ENCODE results near the gene ARHGAP18.

ARHGAP18 gene

DNA sequence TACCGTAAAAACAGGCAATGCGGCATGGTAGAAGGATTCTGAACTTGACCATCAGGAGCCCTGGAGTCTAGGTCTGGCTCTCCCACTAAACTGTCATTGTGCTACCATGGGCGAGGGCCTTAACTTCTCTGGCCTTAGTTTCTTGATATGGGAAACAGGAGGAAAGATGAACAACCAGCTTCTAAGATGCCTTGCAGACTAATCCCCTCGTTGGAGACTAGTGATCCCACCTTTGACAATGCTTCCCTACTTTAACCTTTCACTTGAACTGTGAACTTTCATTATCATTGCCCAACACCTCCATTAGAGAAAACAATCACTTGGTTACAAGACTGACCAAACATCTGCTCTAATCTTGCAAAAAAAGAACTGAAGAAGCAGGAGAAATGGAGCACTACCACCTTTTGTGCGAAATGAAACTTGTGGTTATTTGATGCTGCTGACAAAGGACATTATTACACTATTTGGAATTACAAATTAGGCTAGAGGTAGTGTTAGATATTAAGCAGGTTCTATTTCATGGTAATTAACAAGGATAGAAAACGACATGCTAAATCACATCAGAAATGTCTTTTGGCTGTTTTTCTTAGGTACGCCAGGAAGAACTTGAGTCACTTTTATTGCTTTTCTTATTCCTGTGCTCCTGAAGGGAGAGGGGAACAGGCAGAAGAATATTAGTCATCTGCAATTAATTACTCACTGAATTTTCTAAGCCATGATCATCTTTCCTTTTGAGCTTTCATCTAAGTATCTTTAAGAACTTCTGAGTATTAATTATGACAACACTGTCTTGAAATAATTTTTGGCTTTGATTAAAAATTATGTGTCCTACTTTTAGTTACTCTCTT, 39.1 kb upstream of the ARHGAP18 start:
- H3K4me3 ChIP-seq (replicated peaks; ENCODE audit: low read depth, low read length): no peak overlapping the region
- peak; percentile 42 for DNase-seq (ENCODE audit: low read depth)
- TF ChIP-seq, protein P1, sequence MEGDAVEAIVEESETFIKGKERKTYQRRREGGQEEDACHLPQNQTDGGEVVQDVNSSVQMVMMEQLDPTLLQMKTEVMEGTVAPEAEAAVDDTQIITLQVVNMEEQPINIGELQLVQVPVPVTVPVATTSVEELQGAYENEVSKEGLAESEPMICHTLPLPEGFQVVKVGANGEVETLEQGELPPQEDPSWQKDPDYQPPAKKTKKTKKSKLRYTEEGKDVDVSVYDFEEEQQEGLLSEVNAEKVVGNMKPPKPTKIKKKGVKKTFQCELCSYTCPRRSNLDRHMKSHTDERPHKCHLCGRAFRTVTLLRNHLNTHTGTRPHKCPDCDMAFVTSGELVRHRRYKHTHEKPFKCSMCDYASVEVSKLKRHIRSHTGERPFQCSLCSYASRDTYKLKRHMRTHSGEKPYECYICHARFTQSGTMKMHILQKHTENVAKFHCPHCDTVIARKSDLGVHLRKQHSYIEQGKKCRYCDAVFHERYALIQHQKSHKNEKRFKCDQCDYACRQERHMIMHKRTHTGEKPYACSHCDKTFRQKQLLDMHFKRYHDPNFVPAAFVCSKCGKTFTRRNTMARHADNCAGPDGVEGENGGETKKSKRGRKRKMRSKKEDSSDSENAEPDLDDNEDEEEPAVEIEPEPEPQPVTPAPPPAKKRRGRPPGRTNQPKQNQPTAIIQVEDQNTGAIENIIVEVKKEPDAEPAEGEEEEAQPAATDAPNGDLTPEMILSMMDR (IDR thresholded peaks at IDR 0.05; ENCODE audit: low read length, missing control alignments): no peak

DNA sequence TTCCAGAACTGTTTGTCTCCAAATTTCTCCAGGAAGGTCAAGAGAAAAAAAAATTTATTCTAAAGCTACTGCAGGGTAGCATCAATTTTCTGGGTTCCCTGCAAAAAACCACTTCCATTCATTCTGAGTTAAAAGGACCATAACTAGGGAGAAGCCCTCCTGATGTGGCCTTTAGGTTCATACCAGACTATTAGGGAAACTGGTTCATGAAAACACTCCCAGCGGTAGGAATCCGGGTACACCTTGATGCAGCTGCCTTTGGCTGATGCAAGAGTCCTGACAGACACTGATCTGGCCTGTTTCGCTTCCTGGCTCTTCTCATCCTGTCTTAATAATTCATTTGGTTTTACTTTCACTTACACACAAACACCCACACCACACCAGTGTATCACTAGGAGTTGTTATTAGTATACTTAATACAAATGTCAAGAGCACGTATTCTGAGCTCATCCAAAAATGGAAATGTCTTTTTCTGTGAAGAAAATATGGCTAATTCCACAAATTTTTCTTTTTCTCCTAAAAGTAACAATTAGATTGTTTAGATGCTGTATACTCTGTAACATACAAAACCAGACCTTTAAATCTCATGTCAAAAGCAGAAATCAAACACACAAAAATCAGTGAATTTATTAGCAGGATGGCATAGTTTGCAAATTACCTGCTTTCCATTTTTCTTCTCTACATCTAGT, 38.4 kb upstream of the ARHGAP18 start:
- DNase-seq (ENCODE audit: low read depth): peak; percentile 50
- TF ChIP-seq, protein P1 (IDR thresholded peaks at IDR 0.05; ENCODE audit: low read length, missing control alignments): no peak
- H3K4me3 ChIP-seq (replicated peaks; ENCODE audit: low read depth, low read length): no peak overlapping the region

DNA sequence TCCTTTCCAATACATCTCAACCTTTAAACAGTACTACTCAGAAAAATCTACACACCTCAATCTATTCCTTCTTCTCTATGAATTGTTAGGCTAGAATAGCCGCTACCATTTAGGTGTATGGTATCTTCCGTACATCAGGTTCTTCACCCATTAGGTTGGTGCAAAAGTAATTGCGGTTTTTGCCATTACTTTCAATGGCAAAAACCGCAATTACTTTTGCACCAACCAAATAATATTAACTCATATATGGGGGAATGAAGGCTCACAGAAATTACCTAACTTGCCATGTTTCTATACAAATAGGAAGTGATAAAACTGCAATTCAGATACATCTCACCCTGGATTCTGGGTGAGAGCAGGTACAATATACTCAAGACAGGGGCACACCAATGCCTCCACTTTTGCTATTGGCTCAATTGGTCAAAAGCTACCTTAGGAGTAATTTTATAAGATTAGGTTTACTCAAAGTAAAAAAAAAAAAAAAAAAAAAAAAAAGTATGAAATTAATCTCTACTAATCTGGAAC, 37.7 kb upstream of the ARHGAP18 start:
- DNase-seq (ENCODE audit: low read depth): no peak
- TF ChIP-seq, protein P1 (IDR thresholded peaks at IDR 0.05; ENCODE audit: low read length, missing control alignments): no peak
- H3K4me3 ChIP-seq (replicated peaks; ENCODE audit: low read depth, low read length): no peak overlapping the region

DNA sequence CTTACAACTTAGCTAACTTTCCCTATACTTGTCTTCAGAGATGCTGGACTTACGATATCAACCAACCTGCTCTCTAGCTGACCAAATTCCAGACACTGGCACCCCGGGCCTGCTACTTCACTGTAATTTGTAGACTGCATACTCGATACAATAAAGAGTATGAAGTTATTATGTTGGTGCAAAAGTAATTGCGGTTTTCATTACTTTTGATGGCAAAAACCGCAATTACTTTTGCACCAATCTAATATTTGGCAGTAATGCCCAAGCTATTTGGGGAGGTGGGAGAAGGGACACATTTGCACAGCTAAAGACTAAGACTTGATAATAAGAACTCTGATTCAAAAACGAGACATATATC, 34.9 kb upstream of the ARHGAP18 start:
- no peak for DNase-seq (ENCODE audit: low read depth)
- no peak overlapping the region for H3K4me3 ChIP-seq (replicated peaks; ENCODE audit: low read depth, low read length)
- TF ChIP-seq, protein P1 (IDR thresholded peaks at IDR 0.05; ENCODE audit: low read length, missing control alignments): no peak

DNA sequence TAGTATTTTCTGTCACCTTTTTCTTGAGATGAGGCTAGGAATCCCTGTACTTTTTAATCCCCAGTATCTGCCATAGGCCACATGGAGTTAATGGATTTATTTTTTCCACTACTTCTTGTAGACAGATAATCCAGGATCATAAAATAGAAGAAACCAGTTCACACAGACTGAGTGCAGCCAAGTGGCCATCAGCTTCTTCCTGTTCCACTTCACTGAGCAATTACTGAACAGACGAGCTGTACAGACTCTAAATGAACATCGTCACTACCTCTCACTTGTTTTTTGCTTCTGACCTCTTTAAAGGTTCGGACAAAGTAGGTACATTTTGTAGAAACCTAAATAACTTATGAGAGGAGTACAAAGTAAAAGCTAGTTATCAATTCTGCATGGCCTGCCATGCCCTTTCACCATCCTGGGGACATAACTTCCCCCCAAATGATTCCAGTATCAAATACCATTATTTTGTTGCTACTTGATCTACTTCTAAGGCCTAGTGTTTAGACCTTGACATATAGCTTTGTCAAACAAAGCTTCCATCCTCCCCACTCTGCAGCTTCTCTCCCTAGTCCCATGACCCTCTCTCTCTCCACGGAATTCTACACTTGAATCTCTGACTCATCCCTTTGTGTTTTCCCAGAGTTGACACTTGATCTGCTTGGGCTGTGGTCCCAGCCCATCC, 34.4 kb upstream of the ARHGAP18 start:
- peak; percentile 86 for DNase-seq (ENCODE audit: low read depth)
- TF ChIP-seq, protein P1 (IDR thresholded peaks at IDR 0.05; ENCODE audit: low read length, missing control alignments): no peak
- no peak overlapping the region for H3K4me3 ChIP-seq (replicated peaks; ENCODE audit: low read depth, low read length)

DNA sequence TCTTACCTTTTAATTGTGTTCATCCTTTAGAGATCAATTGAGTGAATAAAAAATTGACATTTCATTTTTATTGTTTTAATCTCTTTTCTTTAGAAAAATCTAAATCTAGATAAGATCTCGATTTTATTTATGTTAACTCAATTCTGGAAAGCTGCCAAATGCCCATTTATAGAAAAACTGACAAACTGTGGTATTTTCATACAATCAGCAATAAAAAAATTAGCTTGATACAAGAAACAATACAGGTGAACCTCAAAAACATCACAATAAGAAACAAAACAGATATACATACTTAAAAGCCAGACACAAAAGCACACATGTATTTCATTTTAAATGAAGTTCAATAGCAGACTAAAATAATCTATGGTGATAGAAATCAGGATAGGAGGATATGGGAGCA, 30.0 kb upstream of the ARHGAP18 start:
- no peak overlapping the region for H3K4me3 ChIP-seq (replicated peaks; ENCODE audit: low read depth, low read length)
- no peak for DNase-seq (ENCODE audit: low read depth)
- TF ChIP-seq, protein P1 (IDR thresholded peaks at IDR 0.05; ENCODE audit: low read length, missing control alignments): no peak

Measured in fibroblast of pulmonary artery (primary cell).